Stimulated activated naive B cell treated with anti-CD40 and anti-IgM and Interleukin-4, amounts not matched to agents 10 μg/mL and 1 μg/mL and 100 μg/mL, for 72 hours (primary cell): ENCODE results near the gene SORL1.

ENCODE experiments used
- ATAC-seq, 2 donors: fragments of 150-1000 bp; cut with Tn5 transposase; replicated peaks; 2 replicates each; pipeline ENCODE4 v1.10.0; 2021; ENCODE audit warnings: moderate library complexity in 1 of 2
- DNase-seq: peaks from one replicate; pipeline ENCODE4 v3.0.0; 2021
- H3K27ac Mint-ChIP-seq: one replicate; pipeline ENCODE4 v1.8.0; 2022; ENCODE audit warnings: mild to moderate bottlenecking, mixed read lengths
- H3K27me3 Mint-ChIP-seq, 2 donors: one replicate each; pipeline ENCODE4 v1.8.0; 2022; ENCODE audit warnings: mixed read lengths in 2 of 2
- H3K36me3 Mint-ChIP-seq, 2 donors: one replicate each; pipeline ENCODE4 v1.8.0; 2022; ENCODE audit warnings: mixed read lengths in 2 of 2, mild to moderate bottlenecking in 1 of 2
- H3K4me1 Mint-ChIP-seq, 2 donors: one replicate each; pipeline ENCODE4 v1.8.0; 2022; ENCODE audit warnings: mixed read lengths in 2 of 2, mild to moderate bottlenecking in 1 of 2
- H3K4me3 Mint-ChIP-seq, 2 donors: one replicate each; pipeline ENCODE4 v1.8.0; 2022; ENCODE audit warnings: mild to moderate bottlenecking in 2 of 2, mixed read lengths in 2 of 2, moderate library complexity in 1 of 2
- H3K9me3 Mint-ChIP-seq, 2 donors: one replicate each; pipeline ENCODE4 v1.8.0; 2022; ENCODE audit warnings: mixed read lengths in 2 of 2, mild to moderate bottlenecking in 1 of 2

The SORL1 gene

DNA sequence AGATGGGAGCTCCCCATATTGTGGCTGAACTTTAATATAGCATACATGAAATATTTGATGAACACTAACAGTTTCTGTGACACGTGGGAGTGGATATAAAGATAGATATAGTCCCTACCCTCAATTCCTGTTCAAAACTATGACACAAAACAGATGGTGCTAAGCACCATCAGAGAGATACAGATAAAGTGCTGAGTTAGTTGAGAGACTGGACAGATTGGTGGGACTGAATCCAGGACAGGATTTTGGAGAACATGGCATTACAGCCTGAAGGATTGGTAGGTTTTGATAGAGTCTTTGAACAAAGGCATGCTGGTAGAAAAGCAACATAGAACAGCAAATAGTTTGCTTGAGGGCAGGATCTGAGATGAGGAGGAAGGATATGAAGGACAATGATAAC lies 215.7 kb downstream of the SORL1 start:
- no peaks in the 10 kb centered on the region for H3K9me3 Mint-ChIP-seq

GRCh38 chr11:121669422-121669821 lies 217.3 kb downstream of the SORL1 start:
- H3K9me3 Mint-ChIP-seq, result no peaks in the 10 kb centered on the region
- no peaks in the 10 kb centered on the region for H3K36me3 Mint-ChIP-seq
- no peak for ATAC-seq
- no peak overlapping the region for H3K27ac Mint-ChIP-seq
- H3K4me3 Mint-ChIP-seq, result no peak overlapping the region
- H3K4me1 Mint-ChIP-seq, result no peaks in the 10 kb centered on the region
- no peak for DNase-seq
- peaks cover 10 to 15% of the 10 kb centered on the region in 2 donors for H3K27me3 Mint-ChIP-seq

More for the DNA sequence above, 215.7 kb downstream of the SORL1 start:
- no peak overlapping the region for H3K27ac Mint-ChIP-seq
- peaks cover 18 to 20% of the 10 kb centered on the region in 2 donors for H3K27me3 Mint-ChIP-seq
- no peak for ATAC-seq
- H3K36me3 Mint-ChIP-seq, result no peaks in the 10 kb centered on the region
- H3K4me3 Mint-ChIP-seq, result no peak overlapping the region
- H3K4me1 Mint-ChIP-seq, result no peaks in the 10 kb centered on the region
- no peak for DNase-seq

GRCh38 chr11:121670266-121670665 lies 218.2 kb downstream of the SORL1 start:
- H3K4me3 Mint-ChIP-seq, result no peak overlapping the region
- H3K36me3 Mint-ChIP-seq, result no peaks in the 10 kb centered on the region
- no peaks in the 10 kb centered on the region for H3K4me1 Mint-ChIP-seq
- H3K27ac Mint-ChIP-seq, result no peak overlapping the region
- peaks cover 5 to 14% of the 10 kb centered on the region in 2 donors for H3K27me3 Mint-ChIP-seq
- ATAC-seq, result no peak
- H3K9me3 Mint-ChIP-seq, result no peaks in the 10 kb centered on the region
- DNase-seq, result no peak

DNA sequence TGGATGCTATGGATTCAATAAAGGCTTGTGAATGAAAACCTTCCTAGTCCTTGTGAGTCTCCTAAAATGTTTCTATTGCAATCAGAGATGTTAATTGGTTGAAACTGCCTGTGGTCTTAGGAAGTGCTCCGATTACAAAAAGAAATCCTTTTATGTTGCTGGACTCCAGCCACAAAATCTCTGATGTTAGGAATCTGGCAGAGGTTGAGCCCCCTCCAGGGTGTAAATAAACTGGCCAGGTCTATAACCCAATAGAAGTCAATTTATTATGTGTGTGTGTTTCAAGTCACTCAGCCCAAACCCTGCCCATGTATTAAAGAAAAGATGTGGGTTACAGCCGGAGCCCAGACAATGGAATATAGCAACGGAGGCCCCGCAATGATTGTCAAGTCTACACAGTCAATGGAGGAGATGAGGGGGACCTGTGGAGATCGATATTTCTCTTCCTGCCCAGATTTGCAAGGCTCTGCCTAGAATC lies 218.7 kb downstream of the SORL1 start:
- H3K4me3 Mint-ChIP-seq, result no peak overlapping the region
- H3K27me3 Mint-ChIP-seq, result peaks cover 5 to 14% of the 10 kb centered on the region in 2 donors
- no peaks in the 10 kb centered on the region for H3K9me3 Mint-ChIP-seq
- DNase-seq, result no peak
- no peak for ATAC-seq
- H3K36me3 Mint-ChIP-seq, result no peaks in the 10 kb centered on the region
- H3K4me1 Mint-ChIP-seq, result no peaks in the 10 kb centered on the region
- H3K27ac Mint-ChIP-seq, result no peak overlapping the region

- peaks cover 5 to 14% of the 10 kb centered on the region in 2 donors for H3K27me3 Mint-ChIP-seq
- ATAC-seq (no peak), DNase-seq (no peak)
- H3K27ac Mint-ChIP-seq, result no peak overlapping the region
- H3K9me3 Mint-ChIP-seq, result no peaks in the 10 kb centered on the region
- H3K36me3 Mint-ChIP-seq, result no peaks in the 10 kb centered on the region
- H3K4me1 Mint-ChIP-seq, result no peaks in the 10 kb centered on the region
- H3K4me3 Mint-ChIP-seq, result no peak overlapping the region
Measured at GRCh38 chr11:121671283-121672168, 219.4 kb downstream of the SORL1 start.

DNA sequence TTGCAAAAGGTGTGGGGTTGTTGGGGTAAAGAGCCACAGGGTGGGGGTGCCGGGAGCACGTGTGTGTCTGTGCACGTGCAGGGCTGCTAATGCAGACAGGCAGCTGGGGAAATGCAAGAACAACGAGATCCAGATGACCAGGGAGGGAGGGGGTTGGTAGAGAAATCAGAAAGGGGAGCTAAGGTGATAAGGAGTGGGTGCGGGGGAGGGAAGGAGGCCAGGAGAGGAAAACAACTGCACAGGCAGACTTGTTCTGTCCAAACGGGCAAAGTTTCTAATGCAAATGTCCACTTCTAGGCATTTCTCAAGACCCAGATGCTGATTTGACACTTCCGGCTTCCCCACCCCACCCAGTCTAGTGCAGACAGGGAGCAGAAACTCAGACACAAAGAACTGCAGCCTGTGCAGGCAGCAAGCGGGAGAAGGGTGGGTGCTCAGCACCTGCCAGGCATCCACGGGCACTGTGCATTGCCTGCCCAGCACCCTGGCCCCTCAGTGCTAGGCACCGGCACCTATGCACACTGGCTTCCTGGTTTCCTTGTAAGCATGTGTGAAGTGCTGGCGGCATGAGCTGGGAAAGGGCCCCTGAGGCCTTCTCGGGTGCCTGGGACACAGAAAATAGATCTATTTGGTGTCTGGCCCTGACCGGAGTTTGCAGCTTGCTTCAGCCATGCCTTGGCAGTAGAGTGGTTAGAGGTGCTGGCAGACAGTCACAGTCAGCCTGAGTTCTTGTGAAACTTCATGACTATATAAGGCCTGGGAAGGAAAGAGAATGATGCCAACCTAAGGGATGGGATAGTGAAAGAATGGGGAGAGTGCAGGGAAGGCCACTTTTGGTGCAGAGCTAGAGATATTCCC lies 220.7 kb downstream of the SORL1 start:
- H3K9me3 Mint-ChIP-seq, result no peaks in the 10 kb centered on the region
- H3K4me3 Mint-ChIP-seq, result no peak overlapping the region
- peaks cover 8 to 14% of the 10 kb centered on the region in 2 donors for H3K27me3 Mint-ChIP-seq
- DNase-seq (no peak), ATAC-seq (no peak)
- no peaks in the 10 kb centered on the region for H3K36me3 Mint-ChIP-seq
- H3K4me1 Mint-ChIP-seq, result no peaks in the 10 kb centered on the region
- no peak overlapping the region for H3K27ac Mint-ChIP-seq

DNA sequence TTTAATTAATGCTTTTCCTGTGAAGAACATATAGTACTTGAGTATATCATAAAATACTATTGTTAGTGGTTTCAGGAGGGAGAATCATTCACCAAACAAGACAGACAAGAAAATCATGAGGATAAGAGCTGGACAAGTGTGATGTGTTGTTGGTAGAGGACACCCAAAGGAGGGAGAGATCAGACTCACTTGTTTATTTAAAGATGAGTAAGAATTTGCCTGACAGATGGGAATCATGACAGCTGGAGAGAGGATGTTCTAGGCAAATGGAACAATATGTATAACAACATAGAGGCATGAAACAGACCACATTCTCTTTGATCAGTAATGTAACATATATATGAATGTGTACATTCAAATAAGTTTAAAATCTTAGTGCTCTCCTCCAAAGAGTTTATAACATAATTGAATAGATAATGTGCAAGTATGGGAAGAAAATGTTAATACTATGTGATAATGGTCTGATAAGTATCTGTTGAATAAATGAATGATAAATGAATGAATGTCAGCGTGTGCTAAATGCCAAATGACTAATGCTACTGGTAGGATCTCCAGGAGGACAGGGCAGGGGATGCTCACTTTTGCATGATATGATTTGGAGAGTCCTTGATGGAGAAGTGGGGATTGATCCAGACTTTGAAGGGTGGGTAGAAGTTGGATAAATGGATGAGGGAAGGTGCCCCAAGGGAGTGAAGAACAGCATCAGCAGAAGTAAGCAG lies 229.6 kb downstream of the SORL1 start:
- Mint-ChIP-seq H3K9me3 (peaks cover 0 to 3% of the 10 kb centered on the region in 2 donors), H3K27ac (no peak overlapping the region), H3K4me3 (no peak overlapping the region), H3K36me3 (no peaks in the 10 kb centered on the region), H3K4me1 (no peaks in the 10 kb centered on the region), H3K27me3 (peaks cover 20 to 23% of the 10 kb centered on the region in 2 donors)
- DNase-seq (no peak), ATAC-seq (no peak)
